ENCODE data around the gene NFASC.

The NFASC gene

DNA sequence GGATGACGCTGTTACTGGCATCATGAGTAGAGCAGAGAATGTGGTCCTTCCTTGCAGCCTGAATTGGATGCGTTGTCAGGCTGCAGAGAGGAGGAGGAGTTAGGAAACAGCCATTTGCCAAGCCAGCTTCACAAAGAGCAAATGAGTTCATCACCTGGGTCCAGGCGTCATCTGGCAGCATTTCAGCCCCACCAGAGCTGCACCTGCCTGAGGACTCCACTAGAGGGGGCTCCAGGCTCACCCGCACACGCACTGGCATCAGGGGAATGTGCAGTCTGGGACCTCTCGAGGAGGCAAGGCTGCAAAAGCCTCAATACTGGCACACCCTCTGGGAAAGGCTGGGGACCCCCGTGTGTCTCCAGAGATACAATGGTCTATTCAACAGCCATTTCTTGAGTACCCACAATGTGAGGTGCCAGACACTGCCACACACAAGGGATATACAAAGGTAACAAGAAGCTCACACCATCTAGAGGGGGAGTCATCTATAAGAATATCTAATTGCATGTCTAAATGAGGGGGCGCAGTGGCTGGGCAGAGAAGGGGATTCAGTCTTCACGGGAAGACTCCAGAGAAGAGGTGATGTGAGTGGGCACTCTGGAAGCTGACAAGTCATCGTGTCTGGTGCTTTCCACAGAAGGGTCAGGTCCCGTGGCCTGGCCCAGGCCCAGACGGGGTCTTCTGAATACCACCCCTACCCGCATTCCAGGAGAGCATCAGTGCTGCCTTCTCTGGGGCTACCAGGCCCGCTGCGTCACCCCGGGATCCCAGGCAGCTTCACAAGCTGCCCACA, 118.8 kb downstream of the NFASC start:
- H3K9me3 ChIP-seq (ENCODE audit: control insufficient read depth, insufficient read depth, low read depth, low read length): no peaks in the 10 kb centered on the region
- no peaks in the 10 kb centered on the region for H3K4me1 ChIP-seq (ENCODE audit: control insufficient read depth, insufficient read depth, low read length)
- H3K27ac ChIP-seq (ENCODE audit: extremely low read depth, low read depth, low read length): no peak overlapping the region
- CTCF ChIA-PET: interaction anchor here (0.6 to 13.8 kb wide), 56 partner anchors 9 to 1277 kb away, joined by 3 to 282 read pairs (median 4); partner anchors contain the start of genes RBBP5 and TMCC2
- POLR2A ChIA-PET: interaction anchor here (1.3 kb wide), 1 partner anchor 72 kb away, joined by 5 read pairs; no protein-coding TSS in a partner anchor
- H3K36me3 ChIP-seq (ENCODE audit: control insufficient read depth in 2 of 2, insufficient read depth in 1 of 2, low read length in 2 of 2): no peaks in the 10 kb centered on the region
- no peak overlapping the region for H3K4me3 ChIP-seq (ENCODE audit: low read depth, low read length)
- no peak for TF ChIP-seq ZNF274 (IDR thresholded peaks at IDR 0.05; ENCODE audit: low read length)
- no peak for TF ChIP-seq ZNF274 (tag by site-specific recombination; IDR thresholded peaks at IDR 0.05; ENCODE audit: borderline replicate concordance)
- peak; percentile 59; the same call in 1 of the 2 replicates for TF ChIP-seq ZNF629 (tag by site-specific recombination; IDR thresholded peaks at IDR 0.05)
- TF ChIP-seq SETDB1 (IDR thresholded peaks at IDR 0.05; ENCODE audit: insufficient read length, low read length): no peak
- peak; percentile 72; the same call in 1 of the 2 replicates for TF ChIP-seq ZNF2 (tag by site-specific recombination; IDR thresholded peaks at IDR 0.05)
- peak; percentile 23; the same call in 1 of the 2 replicates for TF ChIP-seq SP7 (tag by site-specific recombination; IDR thresholded peaks at IDR 0.05)
- TF ChIP-seq, protein P1, sequence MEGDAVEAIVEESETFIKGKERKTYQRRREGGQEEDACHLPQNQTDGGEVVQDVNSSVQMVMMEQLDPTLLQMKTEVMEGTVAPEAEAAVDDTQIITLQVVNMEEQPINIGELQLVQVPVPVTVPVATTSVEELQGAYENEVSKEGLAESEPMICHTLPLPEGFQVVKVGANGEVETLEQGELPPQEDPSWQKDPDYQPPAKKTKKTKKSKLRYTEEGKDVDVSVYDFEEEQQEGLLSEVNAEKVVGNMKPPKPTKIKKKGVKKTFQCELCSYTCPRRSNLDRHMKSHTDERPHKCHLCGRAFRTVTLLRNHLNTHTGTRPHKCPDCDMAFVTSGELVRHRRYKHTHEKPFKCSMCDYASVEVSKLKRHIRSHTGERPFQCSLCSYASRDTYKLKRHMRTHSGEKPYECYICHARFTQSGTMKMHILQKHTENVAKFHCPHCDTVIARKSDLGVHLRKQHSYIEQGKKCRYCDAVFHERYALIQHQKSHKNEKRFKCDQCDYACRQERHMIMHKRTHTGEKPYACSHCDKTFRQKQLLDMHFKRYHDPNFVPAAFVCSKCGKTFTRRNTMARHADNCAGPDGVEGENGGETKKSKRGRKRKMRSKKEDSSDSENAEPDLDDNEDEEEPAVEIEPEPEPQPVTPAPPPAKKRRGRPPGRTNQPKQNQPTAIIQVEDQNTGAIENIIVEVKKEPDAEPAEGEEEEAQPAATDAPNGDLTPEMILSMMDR (tag by site-specific recombination; IDR thresholded peaks at IDR 0.05): peak; percentile 88
- TF ChIP-seq ZNF280D (tag by site-specific recombination; IDR thresholded peaks at IDR 0.05): no peak
- TF ChIP-seq ZNF654 (tag by site-specific recombination; IDR thresholded peaks at IDR 0.05; ENCODE audit: low read depth): peak; percentile 99
- peak; percentile 72; the same call in 1 of the 2 replicates for TF ChIP-seq ZNF660 (tag by site-specific recombination; IDR thresholded peaks at IDR 0.05)
- TF ChIP-seq ZNF10 (tag by site-specific recombination; IDR thresholded peaks at IDR 0.05): peak; percentile 40; the same call in 1 of the 2 replicates
- peak; percentile 97 for TF ChIP-seq ZSCAN30 (tag by site-specific recombination; IDR thresholded peaks at IDR 0.05)
- peak; percentile 35; the same call in 1 of the 2 replicates for TF ChIP-seq ZBTB17 (tag by site-specific recombination; IDR thresholded peaks at IDR 0.05)

DNA sequence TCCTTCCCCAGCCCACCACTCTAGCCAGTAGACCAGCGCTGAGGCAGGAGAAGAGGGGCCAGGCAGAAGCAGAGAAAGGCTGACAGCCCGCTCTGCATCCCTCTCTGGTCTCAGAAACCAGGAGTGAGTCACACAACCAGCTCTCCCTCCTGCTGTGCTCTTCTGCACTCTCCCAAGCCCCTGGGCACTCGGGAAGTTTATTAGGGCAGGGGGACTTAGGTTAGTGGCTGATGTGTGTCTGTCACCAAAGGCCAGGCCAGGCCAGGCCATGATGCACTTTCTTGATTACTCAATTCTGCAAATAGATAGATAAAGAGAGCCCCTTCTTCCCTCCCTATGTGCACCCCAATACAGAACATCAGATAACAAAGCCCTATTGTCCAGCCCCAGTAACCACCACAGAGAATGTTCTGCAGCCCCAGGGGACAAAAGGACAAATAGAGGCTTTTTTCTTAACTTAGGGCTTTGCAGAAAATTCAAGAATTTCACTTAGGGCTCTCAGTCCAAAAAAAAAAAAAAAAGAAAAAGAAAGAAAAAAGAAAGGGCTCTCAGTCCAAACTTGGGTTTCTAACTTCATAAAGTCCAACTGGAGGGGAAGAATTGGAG, 119.5 kb downstream of the NFASC start:
- H3K27ac ChIP-seq (ENCODE audit: extremely low read depth, low read depth, low read length): no peak overlapping the region
- no peaks in the 10 kb centered on the region for H3K9me3 ChIP-seq (ENCODE audit: control insufficient read depth, insufficient read depth, low read depth, low read length)
- H3K4me3 ChIP-seq (ENCODE audit: low read depth, low read length): no peak overlapping the region
- ChIA-PET CTCF (interaction anchor here (0.6 to 13.8 kb wide), 41 partner anchors 9 to 1278 kb away, joined by 3 to 282 read pairs (median 6); no protein-coding TSS in a partner anchor), POLR2A (interaction anchor here (1.3 kb wide), 1 partner anchor 71 kb away, joined by 5 read pairs; no protein-coding TSS in a partner anchor)
- no peaks in the 10 kb centered on the region for H3K4me1 ChIP-seq (ENCODE audit: control insufficient read depth, insufficient read depth, low read length)
- TF ChIP-seq ZNF16 (tag by site-specific recombination; IDR thresholded peaks at IDR 0.05; ENCODE audit: low read depth) (no peak), ZBTB17 (tag by site-specific recombination; IDR thresholded peaks at IDR 0.05) (peak; percentile 24; the same call in 1 of the 2 replicates), KLF7 (tag by site-specific recombination; IDR thresholded peaks at IDR 0.05; ENCODE audit: borderline replicate concordance) (no peak), ZIC2 (tag by site-specific recombination; IDR thresholded peaks at IDR 0.05) (0 out of 2 replicates have a peak, but pooled peaks have one; percentile 27), IKZF3 (tag by site-specific recombination; IDR thresholded peaks at IDR 0.05) (no peak)
- no peaks in the 10 kb centered on the region for H3K36me3 ChIP-seq (ENCODE audit: control insufficient read depth in 2 of 2, insufficient read depth in 1 of 2, low read length in 2 of 2)
